Measurements from ENCODE around the gene RUBCNL. TPM values are rescaled to one million over a fixed set of nuclear protein-coding genes. Genes with fewer than 3 reads are reported as not detected.
A peak's percentile ranks its signal among the peaks of the same experiment; 100 is the strongest.

The RUBCNL gene
- total RNA-seq, 4 donors from 2014 or later, result 4.0 to 21.9 (median 6.8) TPM

- ATAC-seq (ENCODE audit: low FRiP score) (peak; percentile 58), DNase-seq (ENCODE audit: low spot score) (no peak)
- TF ChIP-seq CTCF (IDR thresholded peaks at IDR 0.05), result no peak
Observed at GRCh38 chr13:46341112-46341711, 45.8 kb downstream of the RUBCNL start.

GRCh38 chr13:46340631-46341111 lies 46.4 kb downstream of the RUBCNL start:
- no peak for DNase-seq (ENCODE audit: low spot score)
- no peak for TF ChIP-seq CTCF (IDR thresholded peaks at IDR 0.05)
- ATAC-seq (ENCODE audit: low FRiP score), result no peak

GRCh38 chr13:46340011-46340410 lies 47.0 kb downstream of the RUBCNL start:
- no peak for TF ChIP-seq CTCF (IDR thresholded peaks at IDR 0.05)
- no peak for DNase-seq (ENCODE audit: low spot score)
- ATAC-seq (ENCODE audit: low FRiP score), result no peak

GRCh38 chr13:46339035-46339666 lies 47.9 kb downstream of the RUBCNL start:
- no peak for ATAC-seq (ENCODE audit: low FRiP score)
- TF ChIP-seq CTCF (IDR thresholded peaks at IDR 0.05), result no peak
- DNase-seq (ENCODE audit: low spot score), result no peak

GRCh38 chr13:46337700-46338099 lies 49.4 kb downstream of the RUBCNL start:
- no peak for ATAC-seq (ENCODE audit: low FRiP score)
- no peak for DNase-seq (ENCODE audit: low spot score)
- TF ChIP-seq CTCF (IDR thresholded peaks at IDR 0.05), result no peak

GRCh38 chr13:46334035-46334822 lies 52.8 kb downstream of the RUBCNL start:
- no peak for TF ChIP-seq CTCF (IDR thresholded peaks at IDR 0.05)
- no peak for ATAC-seq (ENCODE audit: low FRiP score)
- no peak for DNase-seq (ENCODE audit: low spot score)

All from omental fat pad (tissue), 4 donors.